Lower leg skin (tissue), 3 donors: ENCODE measurements around the gene RPSA.

Experiments
- CTCF ChIP-seq, 3 donors: fragments of 450-650 bp; IDR thresholded peaks; one replicate each; pipeline ENCODE4 v1.5.1; 2016; ENCODE audit warnings: antibody characterized with exemption in 3 of 3, mild to moderate bottlenecking in 3 of 3, moderate library complexity in 2 of 3
- POLR2A ChIP-seq, 2 donors: fragments of 450-650 bp; IDR thresholded peaks; one replicate each; pipeline ENCODE4 v1.6.1; 2016 to 2017; ENCODE audit warnings: antibody characterized with exemption in 2 of 2, mild to moderate bottlenecking in 1 of 2, moderate library complexity in 1 of 2

GRCh38 chr3:39407259-39407629, 724 bp downstream of the RPSA start:
- no peak for TF ChIP-seq CTCF (IDR thresholded peaks at IDR 0.05)
- no peak for TF ChIP-seq POLR2A (IDR thresholded peaks at IDR 0.05)
